Keratinocyte (primary cell): ENCODE measurements around the gene NUDT3. TPM values are rescaled to one million over a fixed set of nuclear protein-coding genes. Genes with fewer than 3 reads are reported as not detected.

Experiments
- DNase-seq: peaks from one replicate; pipeline ENCODE4 v3.0.0-alpha.2; 2011; ENCODE audit warnings: low read depth, missing footprints, low spot score
- FAIRE-seq: peaks from 2 replicates; lab custom pipeline; 2011; peaks lifted over from hg19 to GRCh38; lab: Jason Lieb, UNC
- H2AFZ ChIP-seq: 2 replicates; pipeline ENCODE4 v1.6.0; 2012; ENCODE audit warnings: low read length, control low read depth, inconsistent platforms; ENCODE audit not compliant: control insufficient read depth
- H3K27ac ChIP-seq: 2 replicates; pipeline ENCODE4 v1.5.1; 2011; ENCODE audit warnings: low read length; ENCODE audit not compliant: control insufficient read depth, insufficient read depth
- H3K27me3 ChIP-seq: 3 replicates; pipeline ENCODE4 v1.6.0; 2011; ENCODE audit warnings: low read length; ENCODE audit not compliant: control insufficient read depth, insufficient read depth; ENCODE audit errors: extremely low read depth
- H3K36me3 ChIP-seq, 2 experiments: 2 replicates in 1 of 2; 3 replicates in 1 of 2; pipeline ENCODE4 v1.5.1; 2011; ENCODE audit warnings: low read length in 2 of 2, mild to moderate bottlenecking in 1 of 2; ENCODE audit not compliant: control insufficient read depth in 2 of 2, insufficient read depth in 2 of 2; ENCODE audit errors: extremely low read depth in 1 of 2
- H3K4me1 ChIP-seq: 3 replicates; pipeline ENCODE4 v1.5.1; 2011; ENCODE audit warnings: low read length; ENCODE audit not compliant: control insufficient read depth, insufficient read depth; ENCODE audit errors: extremely low read depth
- H3K4me2 ChIP-seq: 3 replicates; pipeline ENCODE4 v1.6.0; 2011; ENCODE audit warnings: low read depth, low read length; ENCODE audit not compliant: control insufficient read depth, insufficient read depth; ENCODE audit errors: extremely low read depth
- H3K4me3 ChIP-seq, 3 experiments: fragments of 200-600 bp in 1 of 3; sonication (generic) in 1 of 3; 2 replicates in 2 of 3; 3 replicates in 1 of 3; pipeline ENCODE4 v1.5.1; 2011 to 2016; ENCODE audit warnings: low read length in 3 of 3, mild to moderate bottlenecking in 3 of 3, control low read depth in 2 of 3, inconsistent platforms in 1 of 3, low read depth in 1 of 3, mixed read lengths in 1 of 3, mixed run types in 1 of 3, moderate library complexity in 1 of 3; ENCODE audit not compliant: control insufficient read depth in 2 of 3, insufficient read depth in 2 of 3; ENCODE audit errors: extremely low read depth in 1 of 3
- H3K79me2 ChIP-seq: 2 replicates; pipeline ENCODE4 v1.6.0; 2012; ENCODE audit warnings: low read length; ENCODE audit not compliant: control insufficient read depth, insufficient read depth
- H3K9ac ChIP-seq: 3 replicates; pipeline ENCODE4 v1.6.0; 2011; ENCODE audit warnings: low read length; ENCODE audit not compliant: control insufficient read depth, insufficient read depth; ENCODE audit errors: extremely low read depth
- H3K9me1 ChIP-seq: 3 replicates; pipeline ENCODE4 v1.6.0; 2011; ENCODE audit warnings: low read length; ENCODE audit not compliant: control insufficient read depth, insufficient read depth; ENCODE audit errors: extremely low read depth
- H3K9me3 ChIP-seq: 2 replicates; pipeline ENCODE4 v1.5.1; 2012; ENCODE audit warnings: low read depth, low read length; ENCODE audit not compliant: control insufficient read depth
- H4K20me1 ChIP-seq: 3 replicates; pipeline ENCODE4 v1.6.0; 2011; ENCODE audit warnings: low read length; ENCODE audit not compliant: control insufficient read depth, insufficient read depth; ENCODE audit errors: extremely low read depth
- EZH2 ChIP-seq: IDR thresholded peaks from one replicate; pipeline ENCODE4 v1.6.1; 2012; ENCODE audit warnings: inconsistent platforms, mild to moderate bottlenecking, low read length, moderate library complexity
- dilution Hi-C: fragments of 300-500 bp; cut with MboI; formaldehyde crosslinking; loops from one replicate; pipeline ENCODE4 v1.7.0; 2020; ENCODE audit warnings: low sequenced_read_pairs; ENCODE audit not compliant: extremely low pct_ligation_motif_present
- polyA plus RNA-seq, 5 experiments: library from polyadenylated mRNA; depleted of rRNA in 3 of 5; stranded (reverse) in 3 of 5; stranded (forward) in 1 of 5; unstranded in 1 of 5; fragments of >200 nt; gene quantifications; 1 replicate in 1 of 5; 2 replicates in 3 of 5; 3 replicates in 1 of 5; pipeline versions ENCODE4 v1.2.1 to v1.2.3, GENCODE V29; 2011 to 2012; ENCODE audit warnings: missing spikeins in 2 of 5, low read depth in 1 of 5, low replicate concordance in 1 of 5
- TF ChIP-seq, protein P1 (sequence below), 3 experiments: IDR thresholded peaks in 1 of 3; conservative IDR thresholded peaks in 1 of 3; optimal IDR thresholded peaks in 1 of 3; 2 replicates in 2 of 3; 3 replicates in 1 of 3; pipeline versions ENCODE3 to v1.5.1; 2011; ENCODE audit warnings: low read length in 3 of 3, mild to moderate bottlenecking in 3 of 3, moderate library complexity in 2 of 3, control low read depth in 1 of 3, inconsistent platforms in 1 of 3; ENCODE audit not compliant: insufficient read depth in 2 of 3; ENCODE audit errors: extremely low read depth in 1 of 3

The NUDT3 gene
- polyA plus RNA-seq, 1 donor (not counting 4 experiments of a cell fraction or from before 2014, with no cell fraction given): 16.5 TPM

DNA sequence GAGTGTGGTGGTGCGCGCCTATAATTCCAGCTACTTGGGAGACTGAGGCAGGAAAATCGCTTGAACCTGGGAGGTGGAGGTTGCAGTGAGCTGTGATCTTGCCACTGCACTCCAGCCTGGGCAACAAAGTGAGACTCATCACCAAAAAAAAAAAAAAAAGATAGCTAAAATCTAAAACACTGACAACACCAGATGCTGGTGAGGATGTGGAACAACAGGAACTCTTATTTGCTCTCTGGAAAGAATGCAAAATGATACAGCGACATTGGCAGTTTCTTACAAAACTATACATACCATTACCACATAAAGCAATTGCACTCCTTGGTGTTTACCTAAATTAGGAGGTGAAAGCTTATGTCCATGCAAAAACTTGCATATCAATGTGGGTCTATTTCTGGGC is 80.2 kb downstream of the NUDT3 start:
- Histone ChIP-seq H3K9ac (no peak overlapping the region), H3K9me3 (no peaks in the 10 kb centered on the region), H3K27me3 (no peaks in the 10 kb centered on the region), H3K9me1 (no peaks in the 10 kb centered on the region), H3K79me2 (peaks cover 33% of the 10 kb centered on the region), H3K4me1 (no peaks in the 10 kb centered on the region), H4K20me1 (no peaks in the 10 kb centered on the region), H3K27ac (no peak overlapping the region), H3K4me2 (no peak overlapping the region), H2AFZ (no peak overlapping the region), H3K4me3 (no peak overlapping the region), H3K36me3 (no peaks in the 10 kb centered on the region)
- TF ChIP-seq, protein P1, sequence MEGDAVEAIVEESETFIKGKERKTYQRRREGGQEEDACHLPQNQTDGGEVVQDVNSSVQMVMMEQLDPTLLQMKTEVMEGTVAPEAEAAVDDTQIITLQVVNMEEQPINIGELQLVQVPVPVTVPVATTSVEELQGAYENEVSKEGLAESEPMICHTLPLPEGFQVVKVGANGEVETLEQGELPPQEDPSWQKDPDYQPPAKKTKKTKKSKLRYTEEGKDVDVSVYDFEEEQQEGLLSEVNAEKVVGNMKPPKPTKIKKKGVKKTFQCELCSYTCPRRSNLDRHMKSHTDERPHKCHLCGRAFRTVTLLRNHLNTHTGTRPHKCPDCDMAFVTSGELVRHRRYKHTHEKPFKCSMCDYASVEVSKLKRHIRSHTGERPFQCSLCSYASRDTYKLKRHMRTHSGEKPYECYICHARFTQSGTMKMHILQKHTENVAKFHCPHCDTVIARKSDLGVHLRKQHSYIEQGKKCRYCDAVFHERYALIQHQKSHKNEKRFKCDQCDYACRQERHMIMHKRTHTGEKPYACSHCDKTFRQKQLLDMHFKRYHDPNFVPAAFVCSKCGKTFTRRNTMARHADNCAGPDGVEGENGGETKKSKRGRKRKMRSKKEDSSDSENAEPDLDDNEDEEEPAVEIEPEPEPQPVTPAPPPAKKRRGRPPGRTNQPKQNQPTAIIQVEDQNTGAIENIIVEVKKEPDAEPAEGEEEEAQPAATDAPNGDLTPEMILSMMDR (optimal IDR thresholded peaks at IDR 0.05 in 1 of 3, IDR thresholded peaks at IDR 0.05 in 1 of 3, conservative IDR thresholded peaks at IDR 0.05 in 1 of 3; ENCODE audit: extremely low read depth in 1 of 3, insufficient read depth in 2 of 3, low read length in 3 of 3): no peak
- TF ChIP-seq EZH2: no peak
- dilution Hi-C loops: no loop called here
- DNase-seq (no peak), FAIRE-seq (no peak)

DNA sequence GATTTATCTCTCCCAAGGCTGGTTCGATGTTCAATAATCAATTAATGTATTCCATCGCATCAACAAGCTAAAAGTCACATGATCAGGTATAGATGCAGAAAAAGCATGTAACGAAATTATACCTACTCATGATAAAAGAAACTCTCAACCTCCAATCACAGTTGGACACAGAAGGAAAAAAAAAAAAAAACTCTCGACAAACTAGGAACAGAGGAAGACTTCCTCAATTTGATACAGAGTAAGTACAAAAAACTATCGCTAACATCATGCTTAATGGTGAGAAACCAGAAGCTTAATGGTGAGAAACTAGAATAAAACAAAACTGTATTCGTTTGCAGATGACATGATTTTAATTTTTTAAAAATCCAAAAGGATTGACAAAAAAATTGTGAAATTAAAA is 81.7 kb downstream of the NUDT3 start:
- dilution Hi-C loops: no loop called here
- Histone ChIP-seq H3K4me1 (no peaks in the 10 kb centered on the region), H3K36me3 (no peaks in the 10 kb centered on the region), H3K9me1 (no peaks in the 10 kb centered on the region), H3K27me3 (no peaks in the 10 kb centered on the region), H3K27ac (no peak overlapping the region), H4K20me1 (no peaks in the 10 kb centered on the region), H3K4me3 (no peak overlapping the region), H3K9ac (no peak overlapping the region), H3K79me2 (peaks cover 30% of the 10 kb centered on the region), H2AFZ (no peak overlapping the region), H3K9me3 (no peaks in the 10 kb centered on the region), H3K4me2 (no peak overlapping the region)
- FAIRE-seq: no peak
- TF ChIP-seq, protein P1 (optimal IDR thresholded peaks at IDR 0.05 in 1 of 3, IDR thresholded peaks at IDR 0.05 in 1 of 3, conservative IDR thresholded peaks at IDR 0.05 in 1 of 3; ENCODE audit: extremely low read depth in 1 of 3, insufficient read depth in 2 of 3, low read length in 3 of 3): no peak
- TF ChIP-seq EZH2: no peak
- no peak for DNase-seq
